Ammon's horn (tissue), 1 donor: Measurements from ENCODE around the gene FGF3.
"Not testable (repeated sequence)": the region's sequence is repeated elsewhere in the genome, so short reads cannot be mapped to it uniquely, and the experiment has no call there.

Source experiments
- DNase-seq: peaks from one replicate; pipeline ENCODE4 v3.0.0-alpha.2; 2016; ENCODE audit warnings: low spot score

The FGF3 gene

DNA sequence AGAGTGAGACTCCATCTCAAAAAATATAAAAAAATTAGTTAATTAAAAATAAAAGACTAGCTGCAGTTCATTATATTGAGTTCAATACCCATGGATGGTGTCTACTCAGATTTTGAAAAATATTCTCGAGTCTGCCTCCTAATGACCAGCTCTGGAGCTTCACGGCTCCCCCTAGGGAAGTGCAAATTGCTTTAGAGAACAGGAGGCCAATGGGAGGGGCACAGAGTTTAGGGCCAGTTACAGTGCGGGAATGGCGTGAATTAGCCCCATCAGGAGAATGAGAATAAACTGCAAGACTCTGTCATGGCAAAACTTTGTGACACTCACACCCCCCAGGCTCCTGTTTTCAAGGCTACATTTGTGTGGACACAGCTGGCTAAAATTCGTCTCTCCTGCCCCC, 48.7 kb downstream of the FGF3 start:
- no peak for DNase-seq

GRCh38 chr11:69765498-69765995, 53.7 kb downstream of the FGF3 start:
- DNase-seq = no peak

DNA sequence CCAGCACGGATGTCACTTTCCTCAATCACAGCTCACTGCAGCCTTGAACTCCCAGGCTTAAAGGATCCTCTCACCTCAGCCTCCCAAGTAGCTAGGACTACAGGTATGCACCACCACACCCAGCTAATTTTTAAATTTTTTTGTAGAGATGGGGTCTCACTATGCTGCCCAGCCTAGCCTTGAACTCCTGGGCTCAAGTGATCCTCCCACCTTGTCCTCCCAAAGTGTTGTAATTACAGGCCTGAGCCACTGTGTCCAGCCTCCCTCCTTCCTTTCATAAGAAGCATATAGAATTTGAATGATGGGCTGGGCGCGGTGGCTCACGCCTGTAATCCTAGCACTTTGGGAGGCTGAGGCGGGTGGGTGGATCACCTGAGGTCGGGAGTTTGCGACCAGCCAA, 54.3 kb downstream of the FGF3 start:
- not testable (repeated sequence) for DNase-seq

GRCh38 chr11:69760319-69760718, 58.9 kb downstream of the FGF3 start:
- DNase-seq = no peak
